Astrocyte (in vitro differentiated cells and primary cell): ENCODE results near the gene ACTG1. TPM values are rescaled to one million over a fixed set of nuclear protein-coding genes. Genes with fewer than 3 reads are reported as not detected.
A peak's percentile ranks its signal among the peaks of the same experiment; 100 is the strongest.

Source experiments
- DNase-seq: peaks from one replicate; pipeline ENCODE4 v3.0.0-alpha.2; 2010; ENCODE audit warnings: low read depth
- FAIRE-seq: peaks from 2 replicates; lab custom pipeline; 2011; peaks lifted over from hg19 to GRCh38; lab: Jason Lieb, UNC
- H2AFZ ChIP-seq: 2 replicates; pipeline ENCODE4 v1.6.0; 2012; ENCODE audit warnings: low read depth, low read length, inconsistent platforms
- H3K27ac ChIP-seq: 2 replicates; pipeline ENCODE4 v1.5.1; 2011; ENCODE audit warnings: low read depth, low read length, inconsistent platforms
- H3K27me3 ChIP-seq: 2 replicates; pipeline ENCODE4 v1.6.0; 2011; ENCODE audit warnings: low read length, inconsistent platforms; ENCODE audit not compliant: insufficient read depth
- H3K36me3 ChIP-seq: 2 replicates; pipeline ENCODE4 v1.5.1; 2011; ENCODE audit warnings: low read length, inconsistent platforms; ENCODE audit not compliant: insufficient read depth
- H3K4me1 ChIP-seq: 2 replicates; pipeline ENCODE4 v1.5.1; 2011; ENCODE audit warnings: low read length, inconsistent platforms; ENCODE audit not compliant: insufficient read depth
- H3K4me2 ChIP-seq: 2 replicates; pipeline ENCODE4 v1.6.0; 2012; ENCODE audit warnings: low read length, inconsistent platforms
- H3K4me3 ChIP-seq: 2 replicates; pipeline ENCODE4 v1.5.1; 2011; ENCODE audit warnings: low read depth, mild to moderate bottlenecking, low read length, inconsistent platforms; ENCODE audit not compliant: insufficient read depth
- H3K79me2 ChIP-seq: 2 replicates; pipeline ENCODE4 v1.6.0; 2012; ENCODE audit warnings: mild to moderate bottlenecking, low read length, inconsistent platforms; ENCODE audit not compliant: insufficient read depth
- H3K9ac ChIP-seq: 2 replicates; pipeline ENCODE4 v1.6.0; 2012; ENCODE audit warnings: mild to moderate bottlenecking, low read length, inconsistent platforms
- H3K9me3 ChIP-seq: 2 replicates; pipeline ENCODE4 v1.5.1; 2012; ENCODE audit warnings: low read depth, mild to moderate bottlenecking, low read length, inconsistent platforms; ENCODE audit not compliant: insufficient read depth
- H4K20me1 ChIP-seq: 2 replicates; pipeline ENCODE4 v1.6.0; 2012; ENCODE audit warnings: low read length, inconsistent platforms; ENCODE audit not compliant: insufficient read depth
- H3K27ac Mint-ChIP-seq: one replicate; pipeline ENCODE4 v1.8.0; 2021; ENCODE audit warnings: mild to moderate bottlenecking, mixed read lengths; ENCODE audit not compliant: unreplicated experiment
- H3K27me3 Mint-ChIP-seq: one replicate; pipeline ENCODE4 v1.8.0; 2021; ENCODE audit warnings: low read depth, mixed read lengths; ENCODE audit not compliant: unreplicated experiment
- H3K36me3 Mint-ChIP-seq: one replicate; pipeline ENCODE4 v1.8.0; 2021; ENCODE audit warnings: low read depth, mixed read lengths; ENCODE audit not compliant: unreplicated experiment
- H3K4me1 Mint-ChIP-seq: one replicate; pipeline ENCODE4 v1.8.0; 2021; ENCODE audit warnings: low read depth, mixed read lengths; ENCODE audit not compliant: unreplicated experiment
- H3K4me3 Mint-ChIP-seq: one replicate; pipeline ENCODE4 v1.8.0; 2021; ENCODE audit warnings: mild to moderate bottlenecking, moderate library complexity, mixed read lengths; ENCODE audit not compliant: unreplicated experiment
- H3K9me3 Mint-ChIP-seq: one replicate; pipeline ENCODE4 v1.8.0; 2021; ENCODE audit warnings: mild to moderate bottlenecking, mixed read lengths; ENCODE audit not compliant: unreplicated experiment
- EZH2 ChIP-seq: IDR thresholded peaks from 2 replicates; pipeline ENCODE4 v1.6.1; 2012; ENCODE audit warnings: mild to moderate bottlenecking, low read length, inconsistent platforms; ENCODE audit not compliant: insufficient read depth
- total RNA-seq: library from RNA; stranded (reverse); gene quantifications from 2 replicates; pipeline ENCODE4 v1.2.1, GENCODE V29; 2021
- TF ChIP-seq, protein P1 (sequence below): IDR thresholded peaks from 2 replicates; pipeline ENCODE4 v1.5.1; 2011; ENCODE audit warnings: low read depth, mild to moderate bottlenecking, inconsistent platforms, low read length, moderate library complexity; ENCODE audit not compliant: insufficient read depth

ACTG1 gene
- total RNA-seq, 1 donor from 2014 or later = 7,369 TPM

- H3K36me3 Mint-ChIP-seq = peaks cover 40% of the 10 kb centered on the region
- no peak for DNase-seq
- Histone ChIP-seq H3K4me3 (peak overlapping the region; percentile 98), H3K4me2 (peak overlapping the region; percentile 98), H3K27ac (peak overlapping the region; percentile 0), H3K27me3 (no peaks in the 10 kb centered on the region), H3K4me1 (peaks cover 13% of the 10 kb centered on the region), H4K20me1 (peaks cover 52% of the 10 kb centered on the region), H3K9me3 (no peaks in the 10 kb centered on the region), H2AFZ (no peak overlapping the region), H3K36me3 (peaks cover 31% of the 10 kb centered on the region), H3K9ac (peak overlapping the region; percentile 88), H3K79me2 (peaks cover 57% of the 10 kb centered on the region)
- H3K27ac Mint-ChIP-seq = peak overlapping the region; percentile 95
- no peak for TF ChIP-seq EZH2
- TF ChIP-seq, protein P1, sequence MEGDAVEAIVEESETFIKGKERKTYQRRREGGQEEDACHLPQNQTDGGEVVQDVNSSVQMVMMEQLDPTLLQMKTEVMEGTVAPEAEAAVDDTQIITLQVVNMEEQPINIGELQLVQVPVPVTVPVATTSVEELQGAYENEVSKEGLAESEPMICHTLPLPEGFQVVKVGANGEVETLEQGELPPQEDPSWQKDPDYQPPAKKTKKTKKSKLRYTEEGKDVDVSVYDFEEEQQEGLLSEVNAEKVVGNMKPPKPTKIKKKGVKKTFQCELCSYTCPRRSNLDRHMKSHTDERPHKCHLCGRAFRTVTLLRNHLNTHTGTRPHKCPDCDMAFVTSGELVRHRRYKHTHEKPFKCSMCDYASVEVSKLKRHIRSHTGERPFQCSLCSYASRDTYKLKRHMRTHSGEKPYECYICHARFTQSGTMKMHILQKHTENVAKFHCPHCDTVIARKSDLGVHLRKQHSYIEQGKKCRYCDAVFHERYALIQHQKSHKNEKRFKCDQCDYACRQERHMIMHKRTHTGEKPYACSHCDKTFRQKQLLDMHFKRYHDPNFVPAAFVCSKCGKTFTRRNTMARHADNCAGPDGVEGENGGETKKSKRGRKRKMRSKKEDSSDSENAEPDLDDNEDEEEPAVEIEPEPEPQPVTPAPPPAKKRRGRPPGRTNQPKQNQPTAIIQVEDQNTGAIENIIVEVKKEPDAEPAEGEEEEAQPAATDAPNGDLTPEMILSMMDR = no peak
- FAIRE-seq = no peak
- H3K27me3 Mint-ChIP-seq = no peaks in the 10 kb centered on the region
- H3K4me3 Mint-ChIP-seq = peak overlapping the region; percentile 95
- H3K4me1 Mint-ChIP-seq = peaks cover 2% of the 10 kb centered on the region
- no peaks in the 10 kb centered on the region for H3K9me3 Mint-ChIP-seq
Observed at GRCh38 chr17:81509207-81509971, 3.2 kb downstream of the ACTG1 start.

DNA sequence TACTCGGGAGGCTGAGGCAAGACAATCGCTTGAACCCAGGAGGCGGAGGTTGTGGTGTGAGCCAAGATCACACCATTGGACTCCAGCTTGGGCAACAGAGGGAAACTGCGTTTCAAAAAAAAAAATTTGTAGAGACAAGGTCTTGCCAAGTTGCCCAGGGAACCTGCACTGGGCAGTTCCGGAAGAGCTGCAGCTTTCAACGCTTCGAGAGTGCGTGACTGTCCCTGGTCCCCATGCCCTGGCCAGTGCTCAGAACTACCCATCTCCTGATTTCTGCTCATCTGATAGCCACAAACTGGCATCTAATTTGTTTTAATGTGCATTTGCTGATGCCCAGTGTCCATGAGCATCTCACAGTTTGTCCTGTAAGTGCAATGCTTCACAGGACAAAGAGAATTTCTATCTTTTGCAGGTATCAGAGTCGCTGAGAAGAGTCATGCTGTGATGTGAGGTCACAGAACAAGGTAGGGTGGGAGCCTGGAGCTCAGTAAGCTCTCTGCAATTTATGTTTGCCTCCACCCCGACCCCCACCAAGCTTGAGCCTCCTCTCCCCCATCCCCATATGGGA is 3.9 kb downstream of the ACTG1 start:
- H4K20me1 ChIP-seq = peaks cover 52% of the 10 kb centered on the region
- Mint-ChIP-seq H3K27ac (peak overlapping the region; percentile 95), H3K4me1 (peaks cover 2% of the 10 kb centered on the region), H3K27me3 (no peaks in the 10 kb centered on the region), H3K9me3 (no peaks in the 10 kb centered on the region), H3K4me3 (peak overlapping the region; percentile 95), H3K36me3 (peaks cover 40% of the 10 kb centered on the region)
- peaks cover 52% of the 10 kb centered on the region for H3K79me2 ChIP-seq
- H3K36me3 ChIP-seq = peaks cover 31% of the 10 kb centered on the region
- H3K4me3 ChIP-seq = peak overlapping the region; percentile 98
- no peak overlapping the region for H2AFZ ChIP-seq
- no peaks in the 10 kb centered on the region for H3K9me3 ChIP-seq
- no peaks in the 10 kb centered on the region for H3K27me3 ChIP-seq
- DNase-seq (no peak), FAIRE-seq (no peak)
- H3K9ac ChIP-seq = peak overlapping the region; percentile 88
- peak overlapping the region; percentile 98 for H3K4me2 ChIP-seq
- TF ChIP-seq, protein P1 = no peak
- H3K4me1 ChIP-seq = peaks cover 7% of the 10 kb centered on the region
- no peak overlapping the region for H3K27ac ChIP-seq

- Mint-ChIP-seq H3K4me1 (peaks cover 5% of the 10 kb centered on the region), H3K36me3 (peaks cover 9% of the 10 kb centered on the region), H3K27ac (no peak overlapping the region), H3K27me3 (no peaks in the 10 kb centered on the region), H3K4me3 (no peak overlapping the region), H3K9me3 (no peaks in the 10 kb centered on the region)
- Histone ChIP-seq H2AFZ (no peak overlapping the region), H3K27ac (no peak overlapping the region), H3K27me3 (no peaks in the 10 kb centered on the region), H3K4me1 (peaks cover 7% of the 10 kb centered on the region), H3K9ac (no peak overlapping the region), H3K36me3 (no peaks in the 10 kb centered on the region), H3K4me3 (no peak overlapping the region), H3K9me3 (no peaks in the 10 kb centered on the region), H3K79me2 (peaks cover 3% of the 10 kb centered on the region), H4K20me1 (peaks cover 14% of the 10 kb centered on the region), H3K4me2 (no peak overlapping the region)
- TF ChIP-seq EZH2 = no peak
- TF ChIP-seq, protein P1 = no peak
- no peak for FAIRE-seq
- no peak for DNase-seq
Observed at GRCh38 chr17:81503619-81504018, 9.0 kb downstream of the ACTG1 start.
